KMS-11 (cell line): Measurements from ENCODE around the gene DAP3.
"Not testable (repeated sequence)": the region's sequence is repeated elsewhere in the genome, so short reads cannot be mapped to it uniquely, and the experiment has no call there.

Source experiments
- H2AFZ ChIP-seq: fragments of 200-600 bp; sonication (generic); 2 replicates; pipeline ENCODE4 v1.6.1; 2016; ENCODE audit warnings: antibody characterized with exemption, mixed run types, low read depth
- H3K27ac ChIP-seq: fragments of 200-600 bp; sonication (generic); 2 replicates; pipeline ENCODE4 v1.6.1; 2016; ENCODE audit warnings: mild to moderate bottlenecking, mixed run types
- H3K27me3 ChIP-seq: fragments of 200-600 bp; sonication (generic); 2 replicates; pipeline ENCODE4 v1.6.1; 2017; ENCODE audit warnings: mild to moderate bottlenecking, low read depth, mixed run types, moderate library complexity; ENCODE audit not compliant: insufficient read depth
- H3K36me3 ChIP-seq: fragments of 200-600 bp; sonication (generic); 2 replicates; pipeline ENCODE4 v1.6.1; 2017; ENCODE audit warnings: mild to moderate bottlenecking, mixed run types; ENCODE audit not compliant: insufficient read depth
- H3K4me1 ChIP-seq: fragments of 200-600 bp; sonication (generic); 2 replicates; pipeline ENCODE4 v1.6.1; 2016; ENCODE audit warnings: mild to moderate bottlenecking, low read depth, mixed run types; ENCODE audit not compliant: poor library complexity, severe bottlenecking
- H3K4me2 ChIP-seq: fragments of 200-600 bp; sonication (generic); 2 replicates; pipeline ENCODE4 v1.7.0; 2016; ENCODE audit warnings: mild to moderate bottlenecking, mixed run types
- H3K4me3 ChIP-seq: fragments of 200-600 bp; sonication (generic); IDR thresholded peaks from 2 replicates; pipeline ENCODE4 v1.6.1; 2017; ENCODE audit warnings: low read depth, low read length, mixed read lengths; ENCODE audit not compliant: insufficient read depth
- H3K79me2 ChIP-seq: fragments of 200-600 bp; sonication (generic); 2 replicates; pipeline ENCODE4 v1.6.1; 2016; ENCODE audit warnings: low read depth, mixed run types; ENCODE audit not compliant: insufficient read depth
- H3K9ac ChIP-seq: fragments of 200-600 bp; sonication (generic); 2 replicates; pipeline ENCODE4 v1.6.1; 2016; ENCODE audit warnings: mild to moderate bottlenecking, mixed run types
- H4K20me1 ChIP-seq: fragments of 200-600 bp; sonication (generic); 2 replicates; pipeline ENCODE4 v1.6.1; 2016; ENCODE audit warnings: mild to moderate bottlenecking, mixed run types; ENCODE audit not compliant: insufficient read depth
- CTCF ChIP-seq: fragments of 200-600 bp; sonication (generic); conservative IDR thresholded peaks from 2 replicates; pipeline ENCODE4 v1.6.1; 2017; ENCODE audit warnings: low read depth, mild to moderate bottlenecking, antibody characterized with exemption, low read length, moderate library complexity, mixed read lengths

DAP3 gene

DNA sequence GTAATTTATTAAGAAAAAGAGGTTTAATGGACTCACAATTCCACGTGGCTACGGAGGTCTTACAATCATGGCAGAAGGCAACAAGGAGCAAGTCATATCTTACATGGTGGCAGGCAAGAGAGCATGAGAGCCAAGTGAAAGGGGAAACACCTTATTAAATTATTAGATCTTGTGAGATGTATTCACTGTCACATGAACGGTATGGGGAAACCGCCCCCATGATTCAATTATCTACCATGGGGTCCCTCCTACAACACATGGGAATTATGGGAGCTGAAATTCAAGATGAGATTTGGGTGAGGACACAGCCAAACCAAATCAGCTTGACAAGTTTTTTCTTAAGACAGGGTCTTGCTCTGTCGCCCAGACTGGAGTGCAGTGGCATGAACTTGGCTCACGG is 14.3 kb downstream of the DAP3 start:
- Histone ChIP-seq H3K4me2 (no peak overlapping the region), H3K27ac (no peak overlapping the region), H3K4me1 (peaks cover 57% of the 10 kb centered on the region), H3K9ac (no peak overlapping the region), H4K20me1 (peaks cover 43% of the 10 kb centered on the region), H3K36me3 (peaks cover 6% of the 10 kb centered on the region; the same call in 1 of the 2 replicates), H3K27me3 (no peaks in the 10 kb centered on the region), H3K4me3 (no peak overlapping the region), H2AFZ (no peak overlapping the region), H3K79me2 (peaks cover 86% of the 10 kb centered on the region)
- TF ChIP-seq CTCF = no peak

- not testable (repeated sequence) for H3K27ac ChIP-seq, H3K9ac ChIP-seq, H2AFZ ChIP-seq, H3K27me3 ChIP-seq, H3K4me2 ChIP-seq, H3K4me3 ChIP-seq
- Histone ChIP-seq H3K79me2 (peaks cover 86% of the 10 kb centered on the region), H3K4me1 (peaks cover 50% of the 10 kb centered on the region), H3K36me3 (peaks cover 16% of the 10 kb centered on the region; the same call in 1 of the 2 replicates), H4K20me1 (peaks cover 40% of the 10 kb centered on the region)
Measured at GRCh38 chr1:155704414-155704813, 15.5 kb downstream of the DAP3 start.

GRCh38 chr1:155706139-155706538 is 17.2 kb downstream of the DAP3 start:
- Histone ChIP-seq H3K4me1 (peaks cover 40% of the 10 kb centered on the region), H3K36me3 (peaks cover 22% of the 10 kb centered on the region; the same call in 1 of the 2 replicates), H3K27me3 (no peaks in the 10 kb centered on the region), H3K79me2 (peaks cover 87% of the 10 kb centered on the region), H3K4me3 (no peak overlapping the region), H3K27ac (no peak overlapping the region), H3K4me2 (no peak overlapping the region), H4K20me1 (peaks cover 34% of the 10 kb centered on the region), H3K9ac (no peak overlapping the region), H2AFZ (no peak overlapping the region)
- TF ChIP-seq CTCF = no peak

- Histone ChIP-seq H3K79me2 (peaks cover 87% of the 10 kb centered on the region), H4K20me1 (peaks cover 29% of the 10 kb centered on the region)
- no peak for TF ChIP-seq CTCF
Measured at GRCh38 chr1:155709391-155709790, 20.5 kb downstream of the DAP3 start.

DNA sequence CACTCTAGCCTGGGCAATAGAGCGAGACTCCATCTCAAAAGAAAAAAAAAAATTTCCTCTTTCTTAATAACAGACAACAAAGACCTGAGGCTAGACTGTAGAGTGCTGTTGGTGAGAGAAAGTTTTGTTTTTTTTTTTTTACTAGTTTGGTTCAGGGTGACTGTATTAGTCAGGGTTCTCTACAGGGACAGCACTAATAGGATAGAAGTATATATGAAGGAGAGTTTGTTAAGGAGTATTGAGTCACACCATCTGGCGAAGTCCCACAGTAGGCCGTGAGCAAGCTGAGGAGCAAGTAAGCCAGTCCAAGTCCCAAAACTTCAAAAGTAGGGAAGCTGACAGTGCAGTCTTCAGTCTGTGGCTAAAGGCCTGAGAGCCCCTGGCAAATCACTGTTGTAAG is 22.6 kb downstream of the DAP3 start:
- Histone ChIP-seq H4K20me1 (peaks cover 27% of the 10 kb centered on the region), H3K36me3 (peaks cover 51% of the 10 kb centered on the region), H3K79me2 (peaks cover 86% of the 10 kb centered on the region), H3K4me1 (peaks cover 26% of the 10 kb centered on the region)
- not testable (repeated sequence) for H3K27ac ChIP-seq, H3K4me2 ChIP-seq, H3K4me3 ChIP-seq, H3K9ac ChIP-seq, H2AFZ ChIP-seq, H3K27me3 ChIP-seq

More at GRCh38 chr1:155709391-155709790, 20.5 kb downstream of the DAP3 start:
- Histone ChIP-seq H3K4me2 (no peak overlapping the region), H3K4me1 (peaks cover 16% of the 10 kb centered on the region), H3K4me3 (no peak overlapping the region), H3K27me3 (no peaks in the 10 kb centered on the region), H3K36me3 (peaks cover 42% of the 10 kb centered on the region; the same call in 1 of the 2 replicates), H2AFZ (no peak overlapping the region), H3K27ac (no peak overlapping the region), H3K9ac (no peak overlapping the region)
